Activated T-helper 1 cell treated with anti-CD3 and anti-CD28 coated beads, Interleukin-12 subunit alpha, Interleukin-12 subunit beta, Interleukin-2, Interleukin-4 antibody, amounts not matched to agents 30 ng/mL and 10 ng/mL and 1 ng/mL, durations not matched to agents 14 hours and 24 hours and 36 hours (primary cell): ENCODE data around the gene CNTFR. TPM values are rescaled to one million over a fixed set of nuclear protein-coding genes. Genes with fewer than 3 reads are reported as not detected.

ENCODE experiments used
- DNase-seq: peaks from one replicate; pipeline ENCODE4 v3.0.0; 2021; ENCODE audit warnings: low spot score
- H3K27ac Mint-ChIP-seq: one replicate; pipeline ENCODE4 v1.8.0; 2021; ENCODE audit warnings: mild to moderate bottlenecking, mixed read lengths
- H3K27me3 Mint-ChIP-seq: one replicate; pipeline ENCODE4 v1.8.0; 2022; ENCODE audit warnings: mild to moderate bottlenecking, moderate library complexity, mixed read lengths; ENCODE audit not compliant: insufficient read depth
- H3K36me3 Mint-ChIP-seq: one replicate; pipeline ENCODE4 v1.8.0; 2021; ENCODE audit warnings: low read depth, mixed read lengths
- H3K4me1 Mint-ChIP-seq: one replicate; pipeline ENCODE4 v1.8.0; 2021; ENCODE audit warnings: low read depth, mixed read lengths
- H3K4me3 Mint-ChIP-seq: one replicate; pipeline ENCODE4 v1.8.0; 2021; ENCODE audit warnings: mild to moderate bottlenecking, moderate library complexity, mixed read lengths
- H3K9me3 Mint-ChIP-seq: one replicate; pipeline ENCODE4 v1.8.0; 2021; ENCODE audit warnings: mixed read lengths
- intact Hi-C: fragments of 100-400 bp; cut with micrococcal nuclease; formaldehyde crosslinking; loops from one replicate; pipeline ENCODE4 v1.15.1; 2024
- total RNA-seq: library from RNA; stranded (reverse); gene quantifications from 2 replicates; pipeline ENCODE4 v1.2.3, GENCODE V29; 2022

Gene CNTFR
- total RNA-seq, 1 donor from 2014 or later, result not detected

DNA sequence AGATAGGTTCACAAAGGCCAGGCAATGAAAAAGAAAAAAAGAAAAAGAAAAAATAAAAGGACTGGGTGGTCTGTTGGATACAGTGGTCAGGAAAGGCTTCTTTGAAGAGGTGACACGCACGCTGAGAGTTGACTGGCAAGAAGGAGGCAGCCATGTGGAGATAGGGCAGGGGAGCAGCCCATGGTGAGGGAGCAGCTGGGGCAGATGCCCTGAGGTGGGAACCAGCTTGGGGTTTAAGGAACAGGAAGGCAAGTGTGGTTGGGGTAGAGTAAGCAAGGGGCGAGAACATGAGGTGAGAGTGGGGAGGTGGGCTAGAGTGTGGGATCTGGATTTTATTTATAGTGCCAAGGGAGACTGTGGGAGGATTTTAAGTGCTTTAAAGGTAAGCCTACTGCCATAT is 73.6 kb downstream of the CNTFR start:
- Mint-ChIP-seq H3K27me3 (peaks cover 26% of the 10 kb centered on the region), H3K9me3 (no peaks in the 10 kb centered on the region), H3K36me3 (no peaks in the 10 kb centered on the region), H3K27ac (no peak overlapping the region), H3K4me1 (no peaks in the 10 kb centered on the region), H3K4me3 (no peak overlapping the region)
- intact Hi-C loops, result no loop called here
- DNase-seq, result no peak

DNA sequence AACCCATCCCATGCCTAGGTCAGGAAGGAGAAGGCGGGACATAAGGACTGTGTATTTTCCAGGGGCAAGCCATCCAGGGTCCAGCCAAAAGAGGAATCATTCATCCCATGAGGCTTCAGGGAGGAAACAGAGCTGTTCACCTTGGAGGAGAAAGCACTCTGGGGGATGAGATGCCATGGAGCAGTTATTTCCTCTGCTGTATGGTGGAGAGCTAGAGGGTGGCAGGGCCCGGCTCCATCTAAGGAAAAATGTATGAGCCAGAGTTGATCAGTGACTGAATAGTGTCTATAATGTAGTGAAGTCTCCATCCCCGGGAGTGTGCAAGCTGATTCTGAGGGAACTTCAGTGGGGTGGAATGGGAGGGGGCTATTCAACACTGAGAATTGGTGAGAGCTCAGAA is 74.7 kb downstream of the CNTFR start:
- no peak overlapping the region for H3K27ac Mint-ChIP-seq
- no peaks in the 10 kb centered on the region for H3K4me1 Mint-ChIP-seq
- H3K9me3 Mint-ChIP-seq, result no peaks in the 10 kb centered on the region
- peaks cover 19% of the 10 kb centered on the region for H3K27me3 Mint-ChIP-seq
- H3K36me3 Mint-ChIP-seq, result no peaks in the 10 kb centered on the region
- intact Hi-C loops, result no loop called here
- no peak overlapping the region for H3K4me3 Mint-ChIP-seq
- no peak for DNase-seq

DNA sequence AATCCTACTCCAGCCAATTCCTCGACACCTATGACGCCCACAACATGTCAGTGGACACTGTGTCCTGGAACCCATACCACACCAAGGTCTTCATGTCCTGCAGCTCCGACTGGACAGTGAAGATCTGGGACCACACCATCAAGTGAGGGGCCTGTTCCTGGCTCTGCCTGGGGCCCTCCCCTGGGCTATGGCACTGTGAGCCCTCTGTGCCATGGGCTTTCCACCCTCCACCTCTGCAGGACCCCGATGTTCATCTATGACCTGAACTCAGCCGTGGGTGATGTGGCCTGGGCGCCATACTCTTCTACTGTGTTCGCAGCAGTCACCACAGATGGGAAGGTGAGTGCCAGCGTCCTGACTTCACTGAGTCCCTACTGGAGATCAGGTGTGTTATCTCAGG is 75.1 kb downstream of the CNTFR start:
- no peak overlapping the region for H3K27ac Mint-ChIP-seq
- H3K4me1 Mint-ChIP-seq, result no peaks in the 10 kb centered on the region
- no peak overlapping the region for H3K4me3 Mint-ChIP-seq
- H3K36me3 Mint-ChIP-seq, result no peaks in the 10 kb centered on the region
- H3K9me3 Mint-ChIP-seq, result no peaks in the 10 kb centered on the region
- no peak for DNase-seq
- peaks cover 19% of the 10 kb centered on the region for H3K27me3 Mint-ChIP-seq
- intact Hi-C loops, result no loop called here

DNA sequence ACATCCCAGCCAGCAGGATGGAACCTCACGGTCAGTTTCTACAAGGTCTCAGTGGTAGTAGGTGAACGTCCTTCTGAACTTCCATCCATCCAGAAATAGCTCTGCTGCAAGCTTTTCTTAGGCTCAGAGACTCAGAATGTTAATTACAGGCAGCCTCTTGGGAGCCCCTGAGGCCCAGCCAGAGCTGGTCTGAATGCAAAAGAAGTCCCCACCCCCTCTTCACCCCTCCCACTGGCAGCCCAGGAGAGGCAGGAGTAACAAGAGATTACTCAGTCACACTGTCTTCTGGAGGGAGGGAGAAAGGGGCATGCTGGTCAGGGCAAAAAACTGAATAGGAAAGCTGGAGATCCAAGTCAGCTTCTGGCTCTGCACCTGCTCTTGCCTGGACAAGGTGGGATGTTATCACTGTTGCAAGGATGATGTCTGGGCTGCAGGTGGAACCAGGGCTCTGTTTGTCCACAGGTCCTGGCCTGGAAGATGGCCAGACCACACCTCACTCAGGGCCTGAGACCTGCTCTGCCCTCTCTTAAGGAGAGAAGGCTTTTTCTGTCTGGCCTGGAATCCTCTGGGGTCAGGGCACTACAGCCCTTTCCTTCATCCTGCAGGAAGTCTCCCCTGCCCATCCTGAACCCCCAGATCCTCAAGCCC is 75.8 kb downstream of the CNTFR start:
- no peaks in the 10 kb centered on the region for H3K9me3 Mint-ChIP-seq
- H3K27ac Mint-ChIP-seq, result no peak overlapping the region

DNA sequence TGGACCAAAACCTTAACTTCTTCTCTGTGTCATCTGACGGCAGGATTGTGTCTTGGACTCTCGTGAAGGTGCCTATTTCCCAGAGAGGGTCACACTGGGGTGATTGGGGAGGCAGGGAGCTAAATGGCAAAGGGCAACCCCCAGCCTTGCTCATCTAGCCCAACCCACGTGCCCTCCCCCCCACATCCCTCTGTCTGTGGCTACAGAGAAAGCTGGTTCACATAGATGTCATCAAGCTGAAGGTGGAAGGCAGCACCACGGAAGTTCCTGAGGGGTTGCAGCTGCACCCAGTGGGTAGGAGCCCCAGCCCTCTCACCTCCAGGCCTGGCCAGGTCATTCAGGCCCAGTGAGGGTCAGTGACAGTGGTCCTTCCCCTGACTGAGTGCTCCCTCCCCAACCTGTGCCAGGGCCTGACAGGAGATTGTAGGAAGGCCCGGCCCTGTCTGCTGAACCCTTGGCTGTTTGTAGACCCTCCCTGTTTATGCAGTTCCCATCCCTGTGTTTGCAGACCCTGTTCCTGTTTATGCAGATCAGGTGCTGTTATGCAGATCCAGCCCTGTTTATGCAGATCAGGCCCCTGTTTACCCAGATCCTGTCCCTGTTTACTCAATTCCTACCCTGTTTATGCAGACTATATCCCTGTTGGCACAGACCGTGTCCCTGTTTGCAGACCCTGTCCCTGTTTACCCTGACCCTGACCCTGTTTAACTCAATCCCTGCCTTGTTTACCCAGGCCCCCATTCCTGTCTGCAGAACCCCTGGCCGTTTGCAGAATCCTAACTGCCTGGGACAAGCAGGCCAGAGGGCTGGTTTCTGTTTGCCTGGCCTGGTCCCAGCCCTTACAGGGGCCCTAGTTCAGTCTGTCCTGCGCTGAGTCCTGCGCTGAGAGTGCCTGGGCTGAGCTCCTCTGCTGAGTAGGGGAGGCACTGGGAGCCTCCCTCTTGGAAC is 77.1 kb downstream of the CNTFR start:
- DNase-seq, result no peak
- Mint-ChIP-seq H3K27ac (no peak overlapping the region), H3K9me3 (no peaks in the 10 kb centered on the region), H3K4me3 (no peak overlapping the region), H3K36me3 (no peaks in the 10 kb centered on the region), H3K4me1 (no peaks in the 10 kb centered on the region), H3K27me3 (peaks cover 12% of the 10 kb centered on the region)
- intact Hi-C loops, result no loop called here

More for the DNA sequence above, 75.8 kb downstream of the CNTFR start:
- no peak for DNase-seq
- H3K27me3 Mint-ChIP-seq, result peaks cover 15% of the 10 kb centered on the region
- intact Hi-C loops, result no loop called here
- H3K36me3 Mint-ChIP-seq, result no peaks in the 10 kb centered on the region
- H3K4me3 Mint-ChIP-seq, result no peak overlapping the region
- H3K4me1 Mint-ChIP-seq, result no peaks in the 10 kb centered on the region

DNA sequence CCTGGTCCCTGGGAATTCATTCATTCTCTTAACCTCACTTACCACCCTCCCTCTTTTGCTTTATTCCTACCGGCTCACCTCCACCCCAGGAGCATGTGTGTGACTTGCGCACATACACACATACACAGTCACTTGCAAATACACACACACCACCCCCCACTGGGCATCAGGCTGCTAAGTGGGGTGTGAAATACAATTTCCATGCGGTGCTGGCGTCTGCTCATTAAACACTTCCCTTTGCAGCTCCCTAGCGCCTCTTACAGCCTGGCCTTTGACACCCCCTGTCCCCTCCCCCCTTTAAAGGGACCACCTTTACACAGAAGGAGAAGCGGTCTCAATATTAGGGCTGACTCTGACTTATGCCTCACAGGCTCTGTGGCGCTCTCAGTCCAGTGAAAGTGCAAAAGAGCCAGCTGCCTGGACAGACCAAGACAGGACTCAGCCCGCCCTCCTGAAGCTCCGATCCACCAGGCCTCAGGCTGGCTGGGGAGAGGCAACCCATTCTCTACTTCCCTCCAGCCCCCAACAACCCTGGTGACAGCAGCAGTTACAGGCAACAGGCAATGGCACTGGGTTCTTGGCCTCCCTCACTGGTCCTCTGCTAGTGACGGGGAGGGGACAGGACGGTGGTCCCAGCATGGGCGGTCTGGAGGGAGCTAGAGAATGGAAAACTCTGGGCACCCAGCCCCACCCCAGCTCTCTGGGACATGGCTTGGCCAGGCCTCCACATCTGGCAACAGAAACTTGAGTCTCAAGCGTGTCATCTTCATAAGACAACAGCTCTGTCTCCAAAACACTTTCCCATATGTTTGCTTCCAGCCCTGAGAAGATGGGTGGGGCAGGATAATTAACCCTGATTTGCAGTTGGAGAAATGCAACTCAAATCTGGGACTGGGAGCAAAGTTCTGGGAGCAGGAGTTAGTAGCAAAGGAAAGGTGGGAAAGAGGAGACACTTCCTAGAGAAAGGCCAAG is 78.7 kb downstream of the CNTFR start:
- intact Hi-C loops, result no loop called here
- Mint-ChIP-seq H3K27me3 (peaks cover 7% of the 10 kb centered on the region), H3K4me1 (no peaks in the 10 kb centered on the region)

DNA sequence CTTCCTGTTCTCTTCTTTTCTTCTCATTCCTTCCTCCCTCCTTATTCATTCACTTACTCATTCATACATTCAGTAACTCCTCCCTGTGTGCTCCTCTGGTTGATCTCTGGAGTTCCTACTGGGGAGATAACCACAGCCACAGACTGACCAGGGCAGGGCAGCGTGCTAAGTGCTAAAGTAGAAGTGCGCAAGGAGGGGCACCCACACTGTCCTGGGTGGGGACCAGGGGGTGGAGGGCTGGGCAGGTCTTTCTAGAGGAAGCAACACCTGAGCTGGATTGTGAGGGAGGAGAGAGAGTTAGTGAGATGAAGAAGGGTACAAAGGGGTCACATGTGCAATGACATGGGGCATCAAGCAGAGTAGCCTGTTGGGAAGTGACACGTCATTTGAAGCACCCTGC is 80.6 kb downstream of the CNTFR start:
- Mint-ChIP-seq H3K27me3 (peaks cover 3% of the 10 kb centered on the region), H3K36me3 (no peaks in the 10 kb centered on the region), H3K4me1 (no peaks in the 10 kb centered on the region), H3K4me3 (no peak overlapping the region), H3K27ac (no peak overlapping the region), H3K9me3 (no peaks in the 10 kb centered on the region)
- DNase-seq, result no peak
- intact Hi-C loops, result no loop called here

More for the DNA sequence above, 78.7 kb downstream of the CNTFR start:
- Mint-ChIP-seq H3K9me3 (no peaks in the 10 kb centered on the region), H3K36me3 (no peaks in the 10 kb centered on the region), H3K4me3 (no peak overlapping the region), H3K27ac (no peak overlapping the region)
- DNase-seq, result no peak

DNA sequence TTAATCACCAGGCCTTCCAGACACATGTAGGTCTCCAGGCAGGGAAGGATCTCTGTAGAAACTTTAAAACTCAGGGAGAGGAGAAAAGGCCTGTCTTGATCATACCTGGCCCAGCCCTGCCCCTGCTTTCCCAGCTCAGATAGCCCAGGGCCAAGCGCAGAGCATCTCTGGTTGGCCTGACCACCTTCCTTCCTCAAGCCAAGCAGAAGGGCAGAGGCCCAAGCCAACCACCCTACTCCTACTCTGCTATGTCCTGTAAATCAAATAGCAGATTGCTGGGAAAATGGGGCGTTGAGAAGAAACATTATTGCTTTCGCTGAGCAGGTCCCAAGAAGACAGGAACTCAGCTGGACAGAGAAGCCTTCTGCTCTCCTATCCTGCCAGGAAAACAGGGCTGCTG is 81.1 kb downstream of the CNTFR start:
- no peaks in the 10 kb centered on the region for H3K4me1 Mint-ChIP-seq
- no peak for DNase-seq
- no peaks in the 10 kb centered on the region for H3K9me3 Mint-ChIP-seq
- H3K27me3 Mint-ChIP-seq, result peaks cover 6% of the 10 kb centered on the region
- H3K36me3 Mint-ChIP-seq, result no peaks in the 10 kb centered on the region
- intact Hi-C loops, result no loop called here
- H3K4me3 Mint-ChIP-seq, result no peak overlapping the region
- H3K27ac Mint-ChIP-seq, result no peak overlapping the region

DNA sequence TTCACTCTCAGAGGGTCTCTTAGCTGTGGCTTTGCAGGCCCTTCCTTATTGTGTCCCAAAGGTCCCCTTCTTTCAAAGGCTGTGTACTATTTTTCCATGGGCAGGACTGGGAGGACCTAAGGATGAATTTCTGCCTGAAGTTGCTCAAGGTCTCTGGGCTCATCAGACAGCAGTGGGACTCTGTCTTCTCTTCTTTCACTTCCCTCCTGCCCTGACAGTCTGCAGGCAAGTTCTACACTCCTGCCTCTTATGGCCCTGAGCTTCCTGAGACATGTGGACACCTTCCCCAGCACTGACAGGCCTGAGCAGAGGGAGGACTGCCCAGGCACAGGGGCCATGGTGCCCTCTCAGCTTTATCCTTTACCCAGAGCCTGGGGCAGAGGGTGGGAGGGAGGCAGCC is 81.6 kb downstream of the CNTFR start:
- Mint-ChIP-seq H3K27ac (no peak overlapping the region), H3K36me3 (no peaks in the 10 kb centered on the region)

DNA sequence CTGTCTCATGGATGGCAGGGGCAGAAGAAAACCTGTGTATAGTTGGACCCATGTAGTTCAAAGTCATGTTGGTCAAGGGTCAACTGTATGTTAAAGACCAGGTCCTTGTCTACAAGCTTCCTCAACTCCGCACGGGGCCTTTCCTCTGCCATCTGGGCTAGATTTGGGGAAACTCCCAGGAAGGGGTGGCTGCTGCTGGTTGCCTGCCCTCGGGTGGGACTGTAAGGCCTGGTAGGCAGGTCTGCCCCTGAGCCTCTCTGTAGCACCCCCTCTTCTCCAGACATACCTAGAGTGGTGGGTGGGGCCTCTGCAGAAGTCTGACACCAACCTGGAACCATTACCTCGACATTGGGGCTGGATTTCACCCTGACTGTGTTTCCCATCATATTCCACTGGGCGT is 82.0 kb downstream of the CNTFR start:
- no peaks in the 10 kb centered on the region for H3K4me1 Mint-ChIP-seq
- intact Hi-C loops, result no loop called here
- no peak overlapping the region for H3K4me3 Mint-ChIP-seq
- no peak for DNase-seq
- no peaks in the 10 kb centered on the region for H3K36me3 Mint-ChIP-seq
- H3K27me3 Mint-ChIP-seq, result peaks cover 6% of the 10 kb centered on the region
- H3K27ac Mint-ChIP-seq, result no peak overlapping the region
- H3K9me3 Mint-ChIP-seq, result no peaks in the 10 kb centered on the region

More for the DNA sequence above, 81.6 kb downstream of the CNTFR start:
- Mint-ChIP-seq H3K27me3 (peaks cover 6% of the 10 kb centered on the region), H3K9me3 (no peaks in the 10 kb centered on the region), H3K4me1 (no peaks in the 10 kb centered on the region), H3K4me3 (no peak overlapping the region)
- intact Hi-C loops, result no loop called here
- DNase-seq, result no peak

DNA sequence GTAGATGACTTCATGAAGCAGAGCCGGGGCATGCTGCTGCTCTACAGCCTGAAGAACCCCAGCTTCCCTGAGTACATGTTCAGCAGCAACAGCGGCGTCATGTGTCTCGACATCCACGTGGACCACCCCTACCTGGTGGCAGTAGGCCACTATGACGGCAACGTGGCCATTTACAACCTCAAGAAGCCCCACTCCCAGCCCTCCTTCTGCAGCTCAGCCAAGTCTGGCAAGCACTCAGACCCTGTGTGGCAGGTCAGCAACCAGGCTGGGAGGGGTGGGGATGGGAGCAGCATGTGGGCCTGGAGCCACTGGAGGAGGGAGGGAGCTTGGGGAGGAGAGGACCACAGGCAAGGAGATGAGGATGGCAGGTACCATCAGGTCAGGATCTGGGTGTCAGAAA is 82.9 kb downstream of the CNTFR start:
- Mint-ChIP-seq H3K4me1 (no peaks in the 10 kb centered on the region), H3K36me3 (no peaks in the 10 kb centered on the region), H3K9me3 (no peaks in the 10 kb centered on the region), H3K4me3 (no peak overlapping the region), H3K27me3 (peaks cover 5% of the 10 kb centered on the region), H3K27ac (no peak overlapping the region)
- intact Hi-C loops, result no loop called here
- no peak for DNase-seq

DNA sequence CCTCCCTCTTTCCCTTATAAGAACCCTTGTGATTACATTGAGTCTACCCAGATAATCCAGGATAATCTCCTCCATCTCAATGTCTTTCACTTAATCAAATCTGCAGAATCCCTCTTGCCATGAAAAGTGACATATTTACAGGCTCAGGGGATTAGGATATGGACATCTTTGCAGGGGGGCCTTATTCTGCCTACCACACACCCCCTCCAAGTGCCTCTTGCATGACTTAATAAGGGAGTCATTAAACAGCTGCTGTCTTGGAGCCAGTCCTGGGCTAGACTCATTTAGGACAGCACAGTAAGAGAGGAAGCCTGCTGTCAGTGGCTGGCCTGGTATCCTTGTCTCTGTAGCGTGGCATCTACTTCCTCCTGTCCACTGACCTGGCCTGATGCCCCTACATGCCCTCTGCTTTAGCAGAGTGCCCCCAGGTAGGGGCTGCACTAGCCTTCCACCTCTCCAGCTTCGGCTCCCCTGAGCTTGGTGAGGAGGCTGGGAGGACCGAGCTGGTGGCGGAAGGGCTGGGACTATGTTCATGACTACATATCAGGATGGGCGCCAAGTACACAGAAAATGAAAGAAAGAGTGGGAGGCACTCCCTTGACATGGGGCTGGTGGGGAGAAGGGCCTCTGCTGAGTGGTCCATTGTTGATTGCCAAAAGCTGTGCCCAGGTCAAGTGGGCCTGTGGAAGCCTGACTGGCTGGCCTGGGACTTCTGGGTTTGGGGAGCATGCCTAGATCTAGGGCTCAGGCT is 84.0 kb downstream of the CNTFR start:
- Mint-ChIP-seq H3K27me3 (peaks cover 5% of the 10 kb centered on the region), H3K36me3 (no peaks in the 10 kb centered on the region), H3K4me3 (no peak overlapping the region), H3K4me1 (peaks cover 1% of the 10 kb centered on the region), H3K27ac (no peak overlapping the region), H3K9me3 (no peaks in the 10 kb centered on the region)
- intact Hi-C loops, result no loop called here
- DNase-seq, result no peak
